GM18498 (cell line): Measurements from ENCODE around the gene WSCD1.

Source experiments
- ATAC-seq: cut with Tn5 transposase; IDR thresholded peaks from one replicate; pipeline ENCODE4 v1.9.1; 2021; ENCODE audit warnings: mild to moderate bottlenecking, moderate library complexity; ENCODE audit not compliant: unreplicated experiment

Gene WSCD1

DNA sequence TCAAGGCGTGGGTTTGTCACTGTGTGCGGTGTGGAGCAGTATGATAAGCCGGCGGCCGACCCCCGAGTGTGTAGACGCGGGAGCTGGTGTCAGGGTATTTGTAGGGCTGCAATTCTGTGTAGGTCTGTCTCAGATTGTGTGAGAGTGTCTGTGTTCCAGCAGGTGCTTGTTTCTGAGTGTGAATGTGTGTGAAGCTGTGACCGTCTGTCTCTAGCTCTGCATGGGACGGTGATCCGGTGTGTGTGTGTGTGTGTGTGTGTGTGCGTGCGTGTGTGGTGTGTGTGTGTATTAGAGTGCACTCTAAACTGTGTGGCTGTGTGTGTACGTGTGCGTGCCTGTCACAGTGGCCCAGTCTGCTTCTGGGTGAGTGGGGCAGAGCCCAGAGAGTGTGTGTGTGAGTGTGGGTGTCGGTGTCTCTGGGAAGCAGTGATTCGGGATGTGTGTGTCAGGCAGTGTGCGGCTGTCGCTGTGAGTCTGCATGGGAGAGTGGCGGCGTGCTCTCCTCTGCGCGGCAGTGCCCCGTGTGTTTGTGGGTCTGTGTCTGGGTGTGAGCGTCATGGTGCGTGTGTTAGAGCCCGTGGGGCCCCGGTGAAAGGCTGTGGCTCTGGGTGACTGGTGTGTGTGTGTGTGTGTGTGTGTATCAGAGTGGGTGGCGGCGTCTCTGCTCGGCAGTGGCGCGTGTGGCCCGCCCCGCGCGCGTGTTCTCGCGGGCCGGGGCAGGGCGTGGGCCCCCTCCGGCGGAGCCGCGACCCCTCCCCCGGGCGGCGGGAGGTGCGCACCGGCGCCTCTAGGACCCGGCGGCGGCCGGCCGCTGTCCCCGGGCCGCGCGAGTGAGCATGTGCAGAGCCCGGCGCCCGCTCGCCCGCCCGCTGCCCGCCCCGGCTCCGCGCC, at the start of gene WSCD1:
Gene WSCD1, plus strand, starts transcription at position 841 of the 891 bp plus-strand sequence. CDS start 10,280 bp downstream, outside the sequence.
- no peak for ATAC-seq

DNA sequence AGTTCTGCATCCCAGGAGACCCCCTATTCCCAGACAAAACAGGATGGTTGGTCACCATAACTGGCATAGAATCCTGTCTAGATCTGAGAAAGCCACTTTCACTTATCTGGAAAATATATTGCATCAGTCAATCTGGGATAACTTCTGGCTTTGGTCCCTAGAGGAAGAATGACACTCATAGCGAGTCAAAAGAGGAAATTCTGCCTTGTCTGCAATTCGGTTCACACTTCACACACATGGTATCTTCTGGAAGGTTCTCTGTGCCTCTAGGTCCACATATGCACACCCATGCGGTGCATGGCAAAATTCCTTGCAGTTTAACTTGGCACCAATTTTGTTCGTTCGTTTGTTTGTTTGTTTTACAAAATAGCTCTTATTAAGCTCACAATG, 49.2 kb upstream of the WSCD1 start:
- no peak for ATAC-seq

DNA sequence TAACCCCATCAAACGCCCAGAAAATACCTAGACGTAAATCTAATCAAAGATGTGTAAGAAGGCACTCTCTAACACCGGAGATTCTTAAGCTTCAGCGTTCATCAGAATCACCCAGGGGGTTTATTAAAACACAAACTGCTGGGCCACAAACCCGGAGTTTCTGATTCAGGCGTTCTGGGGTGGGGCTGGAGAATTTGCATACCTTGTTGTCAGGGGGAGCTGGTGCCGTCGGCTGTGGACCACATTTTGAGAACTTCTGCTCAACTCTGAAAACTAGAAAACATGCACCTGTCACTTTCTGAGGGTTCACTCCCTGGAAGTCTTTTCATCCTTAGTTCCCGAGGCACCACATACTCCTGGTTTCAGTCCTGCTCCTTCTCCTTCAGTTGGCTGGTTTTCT, 48.6 kb upstream of the WSCD1 start:
- ATAC-seq = no peak

DNA sequence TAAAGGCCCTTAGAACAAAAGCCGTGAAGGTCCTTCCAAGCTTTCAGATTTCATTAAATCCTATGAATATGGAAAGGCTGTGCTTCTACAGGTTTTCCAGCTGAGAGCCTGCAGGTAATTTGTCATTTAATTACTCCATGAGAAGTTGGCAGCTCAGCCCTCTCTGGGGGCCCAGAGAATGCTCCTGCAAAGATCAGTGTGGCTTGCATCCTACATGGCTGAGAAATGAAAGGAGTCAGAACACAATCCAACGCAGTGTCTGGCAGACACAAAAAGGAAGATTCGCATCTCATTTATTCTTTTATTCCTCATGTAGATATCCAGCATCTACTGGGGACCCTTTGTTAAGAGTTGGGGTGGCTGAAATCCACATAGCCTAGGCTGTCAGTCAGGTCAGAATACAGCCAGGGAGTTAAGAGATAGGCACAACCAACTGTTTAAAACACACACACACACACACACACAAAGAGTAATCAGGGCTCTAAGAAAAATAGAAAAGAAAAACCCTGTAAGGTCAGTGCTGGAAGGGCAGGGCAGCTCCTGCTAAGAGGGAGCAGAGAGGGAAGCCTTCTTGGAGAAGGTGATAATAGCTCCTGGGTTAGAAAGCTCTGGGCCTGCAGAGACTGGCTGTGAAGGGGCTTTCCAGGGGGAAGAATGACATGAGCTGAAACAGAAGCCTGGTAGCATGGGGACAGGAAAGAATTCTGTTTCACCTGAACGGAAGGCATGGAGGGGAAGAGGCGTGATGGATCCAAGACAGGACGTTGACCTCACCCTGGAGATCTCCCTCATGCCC, 46.9 kb upstream of the WSCD1 start:
- ATAC-seq = no peak

DNA sequence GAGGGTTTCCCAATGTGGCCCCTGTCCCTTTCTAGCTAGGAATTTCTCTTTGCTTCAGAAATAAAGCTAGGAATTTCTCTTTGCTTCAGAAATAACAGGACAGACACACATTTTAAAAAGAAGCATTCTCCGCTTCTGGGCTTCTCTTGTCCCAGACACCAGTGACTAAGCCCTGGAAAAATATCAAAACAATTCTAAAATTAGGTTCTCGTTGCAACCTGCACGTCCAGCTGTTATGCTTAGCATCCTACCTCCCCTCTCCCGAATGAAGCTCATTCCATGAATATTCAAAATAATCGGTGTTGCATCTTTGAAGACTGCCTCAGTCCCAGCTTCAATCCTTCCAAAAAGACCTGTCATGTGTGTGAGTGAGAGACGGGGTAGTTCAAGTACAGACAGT, 45.6 kb upstream of the WSCD1 start:
- no peak for ATAC-seq

DNA sequence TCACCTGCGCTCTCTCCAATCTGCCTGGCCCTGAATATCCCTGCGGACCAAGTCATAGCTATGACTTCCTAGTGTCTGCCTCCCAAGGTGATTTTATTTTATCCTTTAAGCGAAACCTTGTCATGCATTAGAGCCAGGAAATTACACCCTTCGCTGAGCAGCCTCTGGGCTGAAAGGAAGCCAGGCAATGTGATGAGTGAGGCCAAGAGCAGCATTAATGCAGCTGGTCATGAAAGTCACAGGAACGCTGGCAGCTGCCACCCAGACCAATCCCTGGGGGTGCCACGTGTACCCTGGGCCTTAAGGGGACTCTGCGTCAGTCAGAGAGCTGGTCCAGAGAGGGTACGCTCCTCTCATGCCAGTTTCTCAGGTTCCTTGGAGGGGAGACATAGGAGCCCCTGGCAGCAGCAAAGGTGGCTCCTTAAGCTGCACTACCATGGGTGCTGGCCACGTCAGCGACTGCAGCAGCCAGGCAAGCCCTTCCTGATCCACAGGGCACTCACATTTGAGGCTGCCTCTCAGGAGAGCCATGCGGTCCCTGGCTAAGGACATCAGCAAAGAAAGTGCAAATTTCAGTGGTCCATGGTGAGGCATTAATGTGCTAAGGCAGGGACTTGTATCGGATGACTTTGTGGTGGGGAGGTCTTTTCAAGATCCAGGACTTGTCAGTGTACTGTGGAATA, 42.7 kb upstream of the WSCD1 start:
- ATAC-seq = no peak

DNA sequence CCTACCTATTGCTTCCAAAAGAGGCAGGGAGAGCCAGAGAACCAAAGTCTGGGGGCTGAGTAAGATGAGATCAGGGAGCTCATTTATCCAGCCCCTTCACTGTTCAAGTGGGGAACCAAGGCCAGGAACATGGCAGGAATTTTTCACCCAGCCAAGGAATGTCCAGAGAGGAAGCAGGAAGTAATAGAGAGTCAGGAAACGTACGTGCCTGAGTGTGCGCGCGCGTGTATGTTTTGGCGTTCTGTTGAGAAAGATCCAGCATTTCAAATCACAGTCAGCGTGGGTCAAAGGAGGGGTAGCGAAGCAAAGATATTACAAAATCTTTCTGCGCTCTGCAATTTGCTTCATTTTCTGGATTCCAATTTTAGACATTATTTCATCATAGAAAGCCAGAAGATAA, 41.9 kb upstream of the WSCD1 start:
- ATAC-seq = no peak

DNA sequence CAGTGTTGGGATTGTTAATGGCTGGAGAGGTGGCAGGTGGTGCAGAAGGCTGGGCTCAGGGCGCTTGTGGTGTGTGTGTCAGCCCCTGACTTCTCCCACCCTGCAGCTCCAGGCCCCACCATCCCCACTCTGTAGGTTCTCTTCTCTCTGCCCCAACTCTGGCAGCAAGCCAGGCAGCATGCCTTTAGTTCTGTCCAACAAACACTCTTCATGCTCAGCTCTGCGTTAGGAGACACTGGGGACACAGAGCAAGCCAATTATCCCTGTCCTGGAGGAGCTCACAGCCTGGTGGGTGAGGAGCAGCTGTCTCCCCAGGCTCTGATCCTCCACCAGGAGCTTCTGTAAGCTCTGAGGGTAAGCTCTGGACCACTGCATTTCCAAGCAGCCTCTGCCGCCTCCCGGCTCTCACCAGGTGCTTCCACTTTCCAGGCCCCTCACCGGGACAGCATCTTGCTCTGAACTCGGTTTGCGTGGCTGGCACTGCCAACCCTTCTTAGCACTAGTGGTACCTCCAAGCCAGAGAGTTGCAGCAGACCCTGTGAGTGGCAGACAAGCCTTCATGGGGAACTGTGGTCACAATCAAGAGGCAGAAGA, 34.3 kb upstream of the WSCD1 start:
- no peak for ATAC-seq

DNA sequence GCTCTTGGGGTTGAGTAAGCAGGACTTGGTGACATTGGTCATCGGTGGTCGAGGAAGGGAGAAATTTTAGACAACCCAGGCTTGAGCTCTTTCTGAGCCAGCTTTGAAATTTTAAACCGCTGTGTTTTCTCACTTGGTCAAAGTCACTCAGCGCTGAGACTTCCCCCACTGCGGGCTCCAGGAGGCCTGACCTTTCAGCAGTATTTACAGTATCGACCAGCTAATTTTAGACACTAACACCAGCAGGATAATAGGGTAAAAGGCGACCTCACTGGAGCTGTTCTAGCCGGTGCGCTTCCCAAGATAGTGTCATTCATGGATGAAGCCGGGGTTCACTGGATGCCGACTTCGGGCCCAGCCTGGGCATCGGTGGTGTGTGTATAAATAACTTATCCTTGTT, 29.7 kb upstream of the WSCD1 start:
- ATAC-seq = no peak

DNA sequence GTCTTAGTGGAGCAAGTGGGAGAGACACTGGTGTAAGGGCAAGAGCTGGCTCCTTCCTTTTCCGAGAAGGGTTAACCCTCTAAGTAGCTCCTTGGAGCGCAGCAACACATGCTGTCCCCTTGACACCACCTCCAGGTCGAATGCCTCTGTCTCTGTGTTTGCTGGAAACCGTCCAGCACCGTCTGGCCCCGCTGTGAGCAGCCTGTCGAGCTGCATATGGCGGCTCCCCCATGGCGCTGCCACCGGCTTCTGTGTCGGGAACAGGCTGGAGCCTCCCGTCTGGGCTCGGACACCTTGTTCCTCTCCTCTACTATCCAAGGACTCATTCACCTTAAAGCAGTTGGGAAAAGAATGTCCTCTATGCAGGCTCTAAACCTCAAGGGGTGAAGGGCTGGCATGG, 28.9 kb upstream of the WSCD1 start:
- no peak for ATAC-seq

DNA sequence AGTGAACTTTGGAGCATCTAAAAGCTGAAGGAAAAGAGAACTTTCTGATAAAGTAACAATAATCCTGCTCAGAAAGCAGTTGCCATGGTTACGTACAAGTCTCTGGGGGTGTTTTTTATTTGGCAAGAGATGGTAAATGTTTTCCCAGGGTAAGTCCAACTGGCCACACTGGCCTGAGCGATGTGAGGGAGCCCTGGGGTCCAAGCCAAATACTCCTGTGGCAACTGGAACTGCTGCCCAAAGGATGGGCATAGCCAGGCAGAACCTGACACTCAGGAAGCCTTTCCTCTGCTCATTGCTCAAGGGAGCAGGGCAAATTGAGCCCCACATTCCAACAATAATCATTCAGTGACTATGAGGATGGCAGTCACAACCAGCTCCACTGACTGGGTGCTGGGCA, 26.8 kb upstream of the WSCD1 start:
- ATAC-seq = no peak

DNA sequence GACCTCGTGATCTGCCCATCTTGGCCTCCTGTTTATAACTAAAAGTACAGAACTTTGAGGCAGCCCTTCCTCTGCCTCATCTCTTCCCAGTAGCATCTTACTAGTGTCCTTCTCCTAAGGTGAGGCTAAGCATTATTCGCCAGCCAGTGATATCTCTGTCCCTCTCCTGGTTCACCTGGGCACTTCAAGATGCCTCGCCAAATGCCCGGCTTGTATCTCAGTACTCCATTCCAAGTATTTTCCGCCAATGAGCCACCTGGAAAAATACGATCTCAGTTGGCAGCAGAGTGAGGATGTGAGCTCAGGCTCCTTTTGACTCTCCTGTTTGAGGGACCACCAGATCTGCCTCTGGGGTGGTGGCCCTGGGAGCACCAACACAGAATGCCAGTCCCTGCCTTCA, 25.9 kb upstream of the WSCD1 start:
- no peak for ATAC-seq

DNA sequence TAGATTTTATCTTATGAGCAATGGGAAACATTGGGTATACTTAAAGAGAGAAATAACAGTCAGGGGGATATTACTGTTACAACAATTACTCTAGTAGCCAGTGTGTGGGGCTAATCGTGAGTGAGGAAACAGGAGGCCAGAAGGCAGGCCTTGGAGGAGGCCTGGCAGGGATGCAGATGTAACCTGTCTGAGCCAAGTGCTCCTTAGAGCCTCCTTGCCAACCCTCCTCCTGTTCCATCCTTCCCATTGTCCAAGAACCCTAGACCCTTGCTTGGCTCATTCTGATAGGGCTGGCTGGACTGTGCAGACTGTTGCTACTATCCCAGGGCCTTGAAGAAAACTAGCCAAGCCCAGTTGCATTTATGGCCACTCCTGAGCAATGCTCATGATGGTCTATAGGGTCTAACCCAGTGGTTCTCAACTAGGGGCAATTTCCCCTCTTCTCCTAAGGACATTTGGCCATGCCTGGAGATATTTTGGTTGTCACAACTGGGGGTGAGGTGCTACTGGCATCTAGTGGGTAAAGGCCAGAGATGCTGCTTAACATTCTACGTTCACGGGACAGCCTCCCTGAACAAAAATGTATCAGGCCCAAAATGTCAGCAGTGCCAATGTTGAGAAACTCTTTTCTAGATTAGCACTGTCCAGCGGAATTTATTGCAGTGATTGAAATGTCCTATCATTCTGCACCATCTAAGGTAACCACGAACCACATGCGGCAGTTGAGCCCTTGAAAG, 24.4 kb upstream of the WSCD1 start:
- ATAC-seq = no peak

DNA sequence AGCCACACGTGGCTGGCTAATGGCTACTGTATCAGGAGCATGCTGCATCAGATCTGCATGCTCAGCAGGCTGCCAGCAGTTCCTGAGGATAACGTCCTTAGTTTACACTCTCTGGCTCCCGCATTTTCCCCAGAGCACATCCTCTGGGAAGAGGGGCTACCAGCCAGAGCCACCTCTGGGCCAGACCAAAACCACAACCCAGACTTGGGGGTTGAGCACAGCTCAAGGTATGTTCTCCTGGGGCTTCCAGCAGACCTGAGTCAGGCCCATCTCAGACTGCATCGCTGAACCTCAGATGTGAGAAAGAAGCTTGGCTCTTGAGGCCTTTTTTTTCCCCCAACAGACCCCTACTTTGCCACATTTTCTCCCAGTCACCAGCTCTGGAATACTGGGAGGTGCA, 23.7 kb upstream of the WSCD1 start:
- ATAC-seq = no peak

DNA sequence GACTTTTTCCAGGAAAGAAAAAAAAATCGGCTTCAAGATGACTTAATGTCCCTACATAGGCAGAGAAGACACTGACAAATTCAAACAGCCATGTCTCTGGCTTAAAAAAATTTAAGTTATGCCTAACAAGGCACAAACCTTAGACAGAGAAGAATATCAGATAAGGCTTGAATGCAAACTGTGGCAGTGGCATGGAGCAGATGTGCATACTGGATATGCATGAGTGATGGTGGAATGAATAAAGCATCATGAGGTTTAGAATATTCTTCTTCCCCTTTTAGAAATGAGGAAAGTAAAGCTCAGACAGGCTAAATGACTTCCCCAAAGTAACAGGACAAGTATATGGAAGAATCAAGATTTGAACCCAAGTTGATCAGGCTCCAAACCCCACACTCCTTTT, 23.2 kb upstream of the WSCD1 start:
- no peak for ATAC-seq

DNA sequence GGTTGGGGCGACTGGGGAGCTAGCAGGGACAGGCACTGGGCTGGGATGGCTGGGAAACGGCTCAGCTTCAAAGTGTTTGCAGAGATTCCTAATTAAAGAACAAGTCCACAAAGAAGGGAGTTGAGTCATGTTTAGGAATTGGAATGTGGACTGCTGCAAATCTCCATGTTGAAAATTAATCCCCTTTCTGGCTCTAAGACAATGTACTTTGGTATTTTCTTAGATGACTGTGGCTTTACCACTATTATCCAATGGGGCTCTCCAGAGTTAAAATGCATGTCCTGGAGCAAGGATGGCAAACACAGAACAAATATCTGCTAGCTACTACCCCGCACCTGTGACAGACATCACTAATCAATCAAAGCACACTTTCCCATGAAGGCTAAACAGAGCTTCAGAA, 22.2 kb upstream of the WSCD1 start:
- no peak for ATAC-seq

DNA sequence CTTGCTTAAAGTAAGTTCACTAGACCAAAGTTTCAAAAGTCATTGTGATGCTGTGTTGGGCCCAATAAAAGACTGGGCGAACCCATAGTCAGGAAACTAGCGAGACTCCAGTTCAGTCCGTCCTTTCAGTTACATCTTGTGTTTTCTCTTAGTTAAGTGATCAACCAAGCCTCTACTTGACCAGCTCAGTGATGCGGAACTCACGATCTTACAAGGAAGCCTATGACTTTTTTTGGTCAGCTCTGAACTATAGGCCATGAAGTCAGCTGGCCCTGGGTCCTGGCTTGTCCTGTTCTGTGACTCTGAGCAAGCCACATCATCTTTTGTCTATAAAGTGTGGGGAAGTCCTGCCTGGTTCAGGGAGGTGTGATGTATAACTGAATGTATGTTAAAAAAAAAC, 21.7 kb upstream of the WSCD1 start:
- no peak for ATAC-seq

DNA sequence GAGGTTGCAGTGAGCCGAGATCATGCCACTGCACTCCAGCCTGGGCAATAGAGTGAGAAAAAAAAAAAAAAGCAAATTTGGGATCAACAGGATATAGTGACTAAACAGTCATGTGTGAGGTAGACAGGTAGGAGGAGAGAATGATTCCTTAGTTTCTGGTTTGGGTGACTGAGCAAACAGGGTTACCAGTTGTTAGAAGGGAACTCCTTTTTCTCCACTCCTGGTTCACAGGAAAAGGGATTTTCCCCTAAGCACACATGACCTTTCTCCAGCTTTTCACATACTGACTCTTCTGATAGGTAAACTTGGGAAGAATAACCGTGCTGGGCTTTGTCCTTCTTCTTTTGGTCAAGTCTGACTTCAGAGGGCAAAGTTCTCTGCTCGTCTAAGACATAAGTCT, 17.3 kb upstream of the WSCD1 start:
- ATAC-seq = no peak

DNA sequence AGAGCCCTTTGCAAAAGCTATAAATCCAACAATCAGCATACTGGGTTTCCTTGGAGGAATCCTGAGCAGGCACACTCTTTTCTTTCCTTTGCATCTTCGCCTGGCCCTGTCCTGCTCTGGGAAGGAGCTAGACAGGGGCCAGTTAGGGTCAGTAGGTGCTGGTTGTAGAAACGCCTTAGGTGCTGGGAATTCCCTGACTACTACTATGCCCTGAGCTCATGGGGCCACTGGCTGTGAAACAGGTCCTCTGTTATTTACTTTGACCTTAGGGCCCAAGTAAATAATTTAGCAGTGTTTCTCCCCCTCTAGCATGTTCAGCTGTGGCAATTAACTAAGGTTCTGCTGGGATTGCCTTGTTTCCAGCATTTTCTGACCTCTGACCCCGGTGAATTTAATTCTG, 15.8 kb upstream of the WSCD1 start:
- no peak for ATAC-seq

DNA sequence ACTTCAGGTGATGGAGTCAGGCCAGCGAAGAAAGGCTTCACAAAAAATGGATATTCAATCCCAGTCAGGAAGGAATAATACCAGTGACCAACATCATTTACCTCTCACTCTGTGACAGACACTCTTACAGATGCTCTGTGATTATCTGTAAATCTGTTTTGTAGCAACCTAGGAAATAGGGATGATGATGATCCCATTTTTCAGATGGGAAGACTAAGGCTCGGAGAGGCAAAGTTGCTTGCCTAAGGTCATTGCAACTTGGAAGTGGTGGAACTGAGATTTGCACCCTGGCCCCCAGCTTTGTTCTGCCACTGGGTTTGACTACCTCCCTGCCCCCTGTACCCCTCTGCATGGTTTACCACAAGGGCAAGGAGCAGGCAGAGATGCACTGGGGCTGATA, 14.1 kb upstream of the WSCD1 start:
- ATAC-seq = no peak

DNA sequence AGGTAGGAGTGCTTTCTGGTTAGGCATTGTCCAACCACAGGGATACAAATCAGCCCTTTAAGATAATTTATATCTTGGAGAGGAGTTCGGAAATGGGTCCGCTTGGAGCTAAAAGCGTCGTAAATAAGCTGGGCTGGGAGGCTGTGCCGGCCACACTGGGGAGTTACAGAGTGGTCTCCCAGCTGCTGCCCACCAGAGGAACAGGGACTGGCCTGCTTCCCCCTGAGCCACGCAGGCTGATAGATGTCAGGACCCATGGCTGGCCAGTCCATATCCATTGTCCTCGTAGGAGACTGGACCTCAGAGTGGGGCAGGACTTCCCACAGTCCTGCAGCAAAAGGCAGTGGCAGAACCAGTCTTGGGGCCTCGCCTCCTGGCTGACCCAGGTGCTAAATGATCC, 12.6 kb upstream of the WSCD1 start:
- ATAC-seq = no peak
